Transverse colon (tissue), 4 donors: ENCODE measurements around the gene EIF3F. TPM values are rescaled to one million over a fixed set of nuclear protein-coding genes. Genes with fewer than 3 reads are reported as not detected.

Experiments used
- DNase-seq: peaks from one replicate; pipeline ENCODE4 v3.0.0-alpha.2; 2019
- H3K27ac ChIP-seq, 4 donors: fragments of 200-600 bp; sonication (generic); 2 replicates each; pipeline ENCODE4 v1.5.1; 2016 to 2018; ENCODE audit warnings: inconsistent platforms in 4 of 4
- H3K27me3 ChIP-seq: fragments of 200-600 bp; sonication (generic); 2 replicates; pipeline ENCODE4 v1.5.1; 2017; ENCODE audit warnings: inconsistent platforms
- H3K36me3 ChIP-seq, 4 donors: fragments of 200-600 bp; sonication (generic); 2 replicates each; pipeline ENCODE4 v1.5.1; 2017 to 2019; ENCODE audit warnings: inconsistent platforms in 4 of 4
- H3K4me1 ChIP-seq, 4 donors: fragments of 200-600 bp; sonication (generic); 2 replicates each; pipeline ENCODE4 v1.5.1; 2017 to 2020; ENCODE audit warnings: inconsistent platforms in 4 of 4
- H3K4me3 ChIP-seq, 4 donors: fragments of 200-600 bp; sonication (generic); 1 replicate in 1 of 4; 2 replicates in 3 of 4; pipeline versions ENCODE4 v1.5.1 to v1.6.1; 2017 to 2019; ENCODE audit warnings: inconsistent platforms in 4 of 4
- H3K9me3 ChIP-seq, 2 donors: fragments of 200-600 bp; sonication (generic); 2 replicates each; pipeline ENCODE4 v1.5.1; 2017 to 2019; ENCODE audit warnings: inconsistent platforms in 2 of 2
- CTCF ChIP-seq, 5 experiments: fragments of 200-600 bp in 3 of 5; fragments of 450-650 bp in 2 of 5; sonication (generic) in 3 of 5; IDR thresholded peaks; 1 replicate in 2 of 5; 2 replicates in 3 of 5; pipeline ENCODE4 v1.5.1; 2016 to 2017; ENCODE audit warnings: antibody characterized with exemption in 5 of 5, inconsistent platforms in 3 of 5, mild to moderate bottlenecking in 2 of 5, moderate library complexity in 1 of 5
- EP300 ChIP-seq: sonication (generic); formaldehyde crosslinking; IDR thresholded peaks from one replicate; pipeline ENCODE4 v1.6.1; 2017; ENCODE audit warnings: antibody characterized with exemption, low read depth
- POLR2A ChIP-seq: fragments of 450-650 bp; IDR thresholded peaks from one replicate; pipeline ENCODE4 v1.6.1; 2016; ENCODE audit warnings: antibody characterized with exemption, mild to moderate bottlenecking, moderate library complexity
- POLR2AphosphoS5 ChIP-seq, 3 donors: sonication (generic); formaldehyde crosslinking; IDR thresholded peaks; one replicate each; pipeline ENCODE4 v1.6.1; 2016; ENCODE audit warnings: antibody characterized with exemption in 3 of 3
- WGBS, 2 donors: methylation state at CpG; one replicate each; pipeline ENCODE4 v1.1.5; 2018; ENCODE audit warnings: low coverage in 1 of 2; 5-methylcytosine and 5-hydroxymethylcytosine counted together
- in situ Hi-C, 4 donors: fragments of 200-750 bp; cut with MboI; loops; one replicate each; pipeline versions ENCODE4 v1.15.0 to v1.15.1; 2017; ENCODE audit warnings: low sequenced_read_pairs in 3 of 4, low pct_ligation_motif_present in 1 of 4, low pct_unique_long_range_greater_than_20kb in 1 of 4
- intact Hi-C: fragments of 100-400 bp; cut with DNase I; formaldehyde crosslinking; loops from one replicate; pipeline ENCODE4 v1.15.1; 2023; ENCODE audit warnings: low total_unique reads
- total RNA-seq, 4 donors: library from RNA; depleted of rRNA; stranded (reverse); fragments of >200 nt; gene quantifications; one replicate each; pipeline ENCODE4 v1.1.0, GENCODE V29; 2016

Gene EIF3F
- total RNA-seq, 4 donors from 2014 or later, result 103 to 873 (median 206) TPM

GRCh38 chr11:8023831-8024555 lies 36.9 kb downstream of the EIF3F start:
- 90 to 91% methylated on average over 7 to 12 of the region's 12 CpGs for WGBS, 2 donors
- Histone ChIP-seq H3K27ac (no peak overlapping the region), H3K9me3 (no peaks in the 10 kb centered on the region), H3K4me1 (peaks cover 0 to 9% (median 0%) of the 10 kb centered on the region in 4 donors), H3K36me3 (no peaks in the 10 kb centered on the region), H3K27me3 (peaks cover 32% of the 10 kb centered on the region), H3K4me3 (no peak overlapping the region)
- DNase-seq, result no peak
- in situ Hi-C loops, result no loop called here
- intact Hi-C loops, result no loop called here
- TF ChIP-seq POLR2A (no peak), EP300 (no peak), POLR2AphosphoS5 (IDR thresholded peaks at IDR 0.05) (no peak), CTCF (IDR thresholded peaks at IDR 0.05) (no peak)

- in situ Hi-C loops (no loop called here), intact Hi-C loops (no loop called here)
- Histone ChIP-seq H3K4me1 (peaks cover 0 to 2% (median 0%) of the 10 kb centered on the region in 4 donors), H3K9me3 (no peaks in the 10 kb centered on the region), H3K36me3 (no peaks in the 10 kb centered on the region), H3K27me3 (peaks cover 21% of the 10 kb centered on the region), H3K4me3 (no peak overlapping the region), H3K27ac (no peak overlapping the region)
- WGBS, 2 donors, result 60 to 69% methylated on average over 3 of the region's 3 CpGs
- no peak for DNase-seq
- TF ChIP-seq POLR2A, result no peak
- no peak for TF ChIP-seq EP300
- no peak for TF ChIP-seq POLR2AphosphoS5 (IDR thresholded peaks at IDR 0.05)
- TF ChIP-seq CTCF (IDR thresholded peaks at IDR 0.05), result no peak
These were observed 38.0 kb downstream of the EIF3F start for GRCh38 chr11:8025123-8025522.

- Histone ChIP-seq H3K4me1 (no peaks in the 10 kb centered on the region), H3K4me3 (no peak overlapping the region), H3K27ac (no peak overlapping the region), H3K36me3 (no peaks in the 10 kb centered on the region), H3K9me3 (no peaks in the 10 kb centered on the region), H3K27me3 (peaks cover 14% of the 10 kb centered on the region)
- DNase-seq, result no peak
- in situ Hi-C loops, result no loop called here
- 22 to 31% methylated on average over 2 of the region's 2 CpGs for WGBS, 2 donors
- TF ChIP-seq CTCF (IDR thresholded peaks at IDR 0.05) (no peak), EP300 (no peak), POLR2A (no peak), POLR2AphosphoS5 (IDR thresholded peaks at IDR 0.05) (no peak)
- intact Hi-C loops, result no loop called here
These were observed 38.7 kb downstream of the EIF3F start for GRCh38 chr11:8025816-8026215.

GRCh38 chr11:8026982-8027381 lies 39.8 kb downstream of the EIF3F start:
- H3K27ac ChIP-seq, result no peak overlapping the region
- no peaks in the 10 kb centered on the region for H3K9me3 ChIP-seq
- DNase-seq, result no peak
- H3K4me1 ChIP-seq, result no peaks in the 10 kb centered on the region
- TF ChIP-seq EP300, result no peak
- TF ChIP-seq POLR2A, result no peak
- no peak for TF ChIP-seq CTCF (IDR thresholded peaks at IDR 0.05)
- TF ChIP-seq POLR2AphosphoS5 (IDR thresholded peaks at IDR 0.05), result no peak
- peaks cover 8% of the 10 kb centered on the region for H3K27me3 ChIP-seq
- no peak overlapping the region for H3K4me3 ChIP-seq
- no peaks in the 10 kb centered on the region for H3K36me3 ChIP-seq
- in situ Hi-C loops, result no loop called here
- 88 to 90% methylated on average over 3 of the region's 3 CpGs for WGBS, 2 donors
- intact Hi-C loops, result no loop called here
